B cell (primary cell): Measurements from ENCODE around the gene CFTR. TPM values are rescaled to one million over a fixed set of nuclear protein-coding genes. Genes with fewer than 3 reads are reported as not detected.

Experiments used
- ATAC-seq: fragments of 200-7000 bp; cut with Tn5 transposase; one replicate; pipeline ENCODE4 v1.10.0; 2021; ENCODE audit warnings: low read depth, mild to moderate bottlenecking, moderate number of reproducible peaks, moderate library complexity
- CTCF ChIA-PET: fragments of 350-600 bp; sonication (Branson Sonifier 250); formaldehyde crosslinking; loops from one replicate; lab custom pipeline; 2021; ENCODE audit warnings: antibody characterized with exemption, inconsistent platforms; lab: Charles Lee
- POLR2A ChIA-PET: fragments of 350-600 bp; sonication (Branson Sonifier 250); formaldehyde crosslinking; loops from one replicate; lab custom pipeline; 2021; ENCODE audit warnings: antibody characterized with exemption; lab: Charles Lee
- DNase-seq: peaks from one replicate; pipeline ENCODE4 v3.0.0; 2013
- H2AFZ ChIP-seq: 2 replicates; pipeline ENCODE4 v1.6.1; 2012; ENCODE audit warnings: mild to moderate bottlenecking, low read depth, low read length; ENCODE audit not compliant: insufficient read depth, poor library complexity, severe bottlenecking
- H3K27ac ChIP-seq, 2 donors: 1 replicate in 1 of 2; 2 replicates in 1 of 2; pipeline ENCODE4 v1.5.1; 2012 to 2013; ENCODE audit warnings: low read length in 2 of 2, mild to moderate bottlenecking in 2 of 2, moderate library complexity in 1 of 2
- H3K27me3 ChIP-seq, 4 experiments: fragments of 200-600 bp in 1 of 4; sonication (generic) in 1 of 4; replicated peaks in 1 of 4; 1 replicate in 2 of 4; 2 replicates in 2 of 4; pipeline versions ENCODE4 v1.6.1 to v1.7.0; 2013 to 2016; ENCODE audit warnings: low read length in 3 of 4, mild to moderate bottlenecking in 2 of 4, mixed read lengths in 1 of 4, moderate library complexity in 1 of 4; ENCODE audit not compliant: insufficient read depth in 4 of 4, control insufficient read depth in 3 of 4; ENCODE audit errors: control extremely low read depth in 1 of 4
- H3K36me3 ChIP-seq, 2 experiments: replicated peaks in 1 of 2; 1 replicate in 1 of 2; 2 replicates in 1 of 2; pipeline versions ENCODE4 v1.6.1 to v1.7.1; 2013; ENCODE audit warnings: low read length in 1 of 2; ENCODE audit not compliant: insufficient read depth in 2 of 2, control insufficient read depth in 1 of 2; ENCODE audit errors: control extremely low read depth in 1 of 2, extremely low read depth in 1 of 2
- H3K4me1 ChIP-seq, 2 donors: fragments of 200-600 bp in 1 of 2; sonication (generic) in 1 of 2; 1 replicate in 1 of 2; 2 replicates in 1 of 2; pipeline versions ENCODE4 v1.5.1 to v1.6.1; 2013 to 2017; ENCODE audit warnings: low read length in 2 of 2; ENCODE audit not compliant: control insufficient read depth in 2 of 2, insufficient read depth in 2 of 2
- H3K4me2 ChIP-seq: replicated peaks from 2 replicates; pipeline ENCODE3; 2012; ENCODE audit warnings: mild to moderate bottlenecking, low read depth, low read length; ENCODE audit not compliant: poor library complexity, severe bottlenecking
- H3K4me3 ChIP-seq, 5 experiments: fragments of 200-600 bp in 1 of 5; sonication (generic) in 1 of 5; 1 replicate in 3 of 5; 2 replicates in 2 of 5; pipeline versions ENCODE4 v1.5.1 to v1.7.0; 2011 to 2016; ENCODE audit warnings: low read length in 4 of 5, mild to moderate bottlenecking in 4 of 5, low read depth in 2 of 5, control low read depth in 1 of 5, moderate library complexity in 1 of 5; ENCODE audit not compliant: insufficient read depth in 1 of 5; ENCODE audit errors: control extremely low read depth in 1 of 5, extremely low read depth in 1 of 5
- H3K79me2 ChIP-seq: fragments of 200-600 bp; sonication (generic); one replicate; pipeline ENCODE4 v1.6.0; 2016; ENCODE audit warnings: low read length; ENCODE audit not compliant: control insufficient read depth, insufficient read depth
- H3K9ac ChIP-seq: fragments of 200-600 bp; sonication (generic); 2 replicates; pipeline ENCODE4 v1.6.1; 2017; ENCODE audit warnings: mild to moderate bottlenecking, low read length, moderate library complexity
- H3K9me3 ChIP-seq, 3 donors: one replicate each; pipeline versions ENCODE4 v1.6.1 to v1.7.1; 2013; ENCODE audit warnings: low read length in 2 of 3; ENCODE audit not compliant: control insufficient read depth in 2 of 3, insufficient read depth in 1 of 3; ENCODE audit errors: control extremely low read depth in 1 of 3
- H4K20me1 ChIP-seq: 2 replicates; pipeline ENCODE4 v1.6.0; 2012; ENCODE audit warnings: mild to moderate bottlenecking, low read length; ENCODE audit not compliant: insufficient read depth, control insufficient read depth, poor library complexity, severe bottlenecking
- H3K27ac Mint-ChIP-seq: one replicate; pipeline ENCODE4 v1.8.0; 2021; ENCODE audit warnings: mixed read lengths
- H3K27me3 Mint-ChIP-seq: one replicate; pipeline ENCODE4 v1.8.0; 2021; ENCODE audit warnings: mixed read lengths
- H3K4me1 Mint-ChIP-seq: one replicate; pipeline ENCODE4 v1.8.0; 2021; ENCODE audit warnings: mixed read lengths
- H3K4me3 Mint-ChIP-seq: one replicate; pipeline ENCODE4 v1.8.0; 2021; ENCODE audit warnings: mixed read lengths
- H3K9me3 Mint-ChIP-seq: one replicate; pipeline ENCODE4 v1.8.0; 2022; ENCODE audit warnings: mixed read lengths; ENCODE audit not compliant: insufficient read depth
- EZH2 ChIP-seq: IDR thresholded peaks from 2 replicates; pipeline ENCODE4 v1.6.1; 2012; ENCODE audit warnings: borderline replicate concordance, low read depth, mild to moderate bottlenecking, moderate library complexity, low read length; ENCODE audit not compliant: insufficient read depth, poor library complexity, severe bottlenecking
- WGBS: methylation state at CpG from one replicate; pipeline ENCODE4 v1.1.5; 2013; ENCODE audit warnings: missing lambda C conversion rate; ENCODE audit not compliant: insufficient coverage; 5-methylcytosine and 5-hydroxymethylcytosine counted together
- intact Hi-C: fragments of 100-400 bp; cut with micrococcal nuclease; formaldehyde crosslinking; loops from one replicate; pipeline ENCODE4 v1.10.0; 2022
- polyA plus RNA-seq: library from polyadenylated mRNA; depleted of rRNA; stranded (reverse); fragments of >200 nt; gene quantifications from 2 replicates; pipeline ENCODE4 v1.2.3, GENCODE V29; 2012
- total RNA-seq, 2 donors: library from RNA; stranded (reverse); fragments of 120-200 nt in 1 of 2; gene quantifications; 1 replicate in 1 of 2; 2 replicates in 1 of 2; pipeline versions ENCODE4 v1.2.3 to v1.2.4, GENCODE V29; 2013 to 2022
- TF ChIP-seq, protein P1 (sequence below): fragments of 200-600 bp; IDR thresholded peaks from one replicate; pipeline ENCODE4 v1.8.0; 2022; ENCODE audit warnings: antibody characterized with exemption, mild to moderate bottlenecking

CFTR gene
- total and polyA plus RNA-seq, 2 donors (not counting 1 experiment from before 2014, with no cell fraction given): not detected

DNA sequence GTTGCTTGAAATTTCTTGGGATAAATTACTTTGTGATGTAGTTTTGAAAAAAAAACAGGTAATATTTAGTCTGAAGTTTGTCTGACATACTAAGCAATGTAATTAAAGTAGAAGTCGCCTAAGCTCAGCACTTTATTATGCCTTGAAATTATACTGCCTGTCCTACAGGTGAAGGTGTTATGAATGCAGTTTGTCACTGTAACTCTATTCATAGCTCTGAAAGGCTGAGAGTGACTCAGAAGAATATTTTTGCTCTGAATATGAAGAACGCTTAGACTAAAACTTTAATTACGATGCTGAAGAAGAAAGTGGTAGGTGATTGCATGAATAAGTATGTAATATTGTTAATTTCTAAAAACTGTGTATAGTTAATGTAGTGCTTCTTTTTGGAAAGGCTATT, 9.2 kb downstream of the CFTR start:
- no peaks in the 10 kb centered on the region for H3K27me3 ChIP-seq
- 80% methylated on average over 1 of the region's 3 CpGs for WGBS
- H3K4me2 ChIP-seq: no peak overlapping the region
- DNase-seq (no peak), ATAC-seq (no peak)
- H3K27me3 Mint-ChIP-seq: no peaks in the 10 kb centered on the region
- TF ChIP-seq, protein P1, sequence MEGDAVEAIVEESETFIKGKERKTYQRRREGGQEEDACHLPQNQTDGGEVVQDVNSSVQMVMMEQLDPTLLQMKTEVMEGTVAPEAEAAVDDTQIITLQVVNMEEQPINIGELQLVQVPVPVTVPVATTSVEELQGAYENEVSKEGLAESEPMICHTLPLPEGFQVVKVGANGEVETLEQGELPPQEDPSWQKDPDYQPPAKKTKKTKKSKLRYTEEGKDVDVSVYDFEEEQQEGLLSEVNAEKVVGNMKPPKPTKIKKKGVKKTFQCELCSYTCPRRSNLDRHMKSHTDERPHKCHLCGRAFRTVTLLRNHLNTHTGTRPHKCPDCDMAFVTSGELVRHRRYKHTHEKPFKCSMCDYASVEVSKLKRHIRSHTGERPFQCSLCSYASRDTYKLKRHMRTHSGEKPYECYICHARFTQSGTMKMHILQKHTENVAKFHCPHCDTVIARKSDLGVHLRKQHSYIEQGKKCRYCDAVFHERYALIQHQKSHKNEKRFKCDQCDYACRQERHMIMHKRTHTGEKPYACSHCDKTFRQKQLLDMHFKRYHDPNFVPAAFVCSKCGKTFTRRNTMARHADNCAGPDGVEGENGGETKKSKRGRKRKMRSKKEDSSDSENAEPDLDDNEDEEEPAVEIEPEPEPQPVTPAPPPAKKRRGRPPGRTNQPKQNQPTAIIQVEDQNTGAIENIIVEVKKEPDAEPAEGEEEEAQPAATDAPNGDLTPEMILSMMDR: no peak
- no peak for TF ChIP-seq EZH2
- H4K20me1 ChIP-seq: no peaks in the 10 kb centered on the region
- no peaks in the 10 kb centered on the region for H3K4me1 ChIP-seq
- no peaks in the 10 kb centered on the region for H3K9me3 Mint-ChIP-seq
- intact Hi-C loops: no loop called here
- H3K4me1 Mint-ChIP-seq: no peaks in the 10 kb centered on the region
- H3K4me3 ChIP-seq: no peak overlapping the region
- no peak overlapping the region for H3K4me3 Mint-ChIP-seq
- POLR2A ChIA-PET: no interaction called here
- H3K79me2 ChIP-seq: no peaks in the 10 kb centered on the region
- no peak overlapping the region for H3K27ac ChIP-seq
- no peak overlapping the region for H3K9ac ChIP-seq
- H3K27ac Mint-ChIP-seq: no peak overlapping the region
- no peaks in the 10 kb centered on the region for H3K36me3 ChIP-seq
- H3K9me3 ChIP-seq: no peaks in the 10 kb centered on the region
- CTCF ChIA-PET: no interaction called here
- H2AFZ ChIP-seq: no peak overlapping the region

DNA sequence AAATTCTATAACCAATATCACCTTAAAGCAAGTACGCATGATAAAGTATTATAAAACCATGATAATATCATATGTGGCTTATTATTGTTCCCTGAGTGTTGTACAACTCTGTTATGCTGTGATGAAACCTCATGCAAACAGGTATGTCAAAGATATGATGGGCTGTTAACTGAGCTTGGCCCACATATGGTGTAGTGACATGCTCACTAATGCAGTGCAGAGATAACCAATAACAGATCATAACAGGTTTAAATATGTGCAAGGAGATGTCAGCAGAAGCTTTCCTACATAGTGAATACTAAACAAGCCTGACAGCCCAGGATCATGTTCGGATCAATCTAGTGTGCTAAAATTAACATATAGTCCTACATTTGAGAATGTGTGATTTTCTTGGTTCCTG, 9.6 kb downstream of the CFTR start:
- ATAC-seq (no peak), DNase-seq (no peak)
- Mint-ChIP-seq H3K27ac (no peak overlapping the region), H3K9me3 (no peaks in the 10 kb centered on the region), H3K27me3 (no peaks in the 10 kb centered on the region), H3K4me1 (no peaks in the 10 kb centered on the region), H3K4me3 (no peak overlapping the region)
- Histone ChIP-seq H3K4me1 (no peaks in the 10 kb centered on the region), H3K79me2 (no peaks in the 10 kb centered on the region), H3K36me3 (no peaks in the 10 kb centered on the region), H3K27me3 (no peaks in the 10 kb centered on the region), H2AFZ (no peak overlapping the region), H3K4me2 (no peak overlapping the region), H3K4me3 (no peak overlapping the region), H3K9me3 (no peaks in the 10 kb centered on the region), H3K9ac (no peak overlapping the region), H4K20me1 (no peaks in the 10 kb centered on the region), H3K27ac (no peak overlapping the region)
- intact Hi-C loops: no loop called here
- TF ChIP-seq EZH2: no peak
- TF ChIP-seq, protein P1: no peak
- no CpG with 5 or more reads among the region's 2 CpGs for WGBS
- ChIA-PET POLR2A (no interaction called here), CTCF (no interaction called here)
